Measurements from ENCODE around the gene MET.
"Not testable (repeated sequence)": the region's sequence is repeated elsewhere in the genome, so short reads cannot be mapped to it uniquely, and the experiment has no call there.

Gene MET

GRCh38 chr7:116671681-116672595 is at the start of gene MET:
Gene MET, plus strand, starts transcription at chr7:116672196. Its CDS starts 26,889 bp downstream, at chr7:116699085.
- peak within 1 kb of the TSS; percentile 69 for H3K4me3 Mint-ChIP-seq
- intact Hi-C loops (cut with micrococcal nuclease), result loop anchor here (2.0 to 5.0 kb wide), 2 partner anchors 80 to 139 kb away; no protein-coding TSS in a partner anchor
- H3K4me1 Mint-ChIP-seq (ENCODE audit: low read depth), result peaks cover 23% of the 10 kb centered on the region
- no peaks in the 10 kb centered on the region for H3K9me3 Mint-ChIP-seq
- H3K36me3 Mint-ChIP-seq (ENCODE audit: low read depth), result no peaks in the 10 kb centered on the region
- peaks cover 50% of the 10 kb centered on the region for H3K27me3 Mint-ChIP-seq
- no peak within 1 kb of the TSS for H3K27ac Mint-ChIP-seq

GRCh38 chr7:116626886-116627285 is 45.1 kb upstream of the MET start:
- intact Hi-C loops (cut with micrococcal nuclease), result no loop called here
- Mint-ChIP-seq H3K4me3 (no peak overlapping the region), H3K9me3 (no peaks in the 10 kb centered on the region), H3K27me3 (peaks cover 16% of the 10 kb centered on the region), H3K4me1 (ENCODE audit: low read depth) (peaks cover 9% of the 10 kb centered on the region), H3K36me3 (ENCODE audit: low read depth) (no peaks in the 10 kb centered on the region), H3K27ac (no peak overlapping the region)

GRCh38 chr7:116629051-116629463 is 42.9 kb upstream of the MET start:
- Mint-ChIP-seq H3K27me3 (peaks cover 9% of the 10 kb centered on the region), H3K4me1 (ENCODE audit: low read depth) (peaks cover 19% of the 10 kb centered on the region), H3K4me3 (no peak overlapping the region), H3K36me3 (ENCODE audit: low read depth) (no peaks in the 10 kb centered on the region), H3K27ac (no peak overlapping the region), H3K9me3 (no peaks in the 10 kb centered on the region)
- intact Hi-C loops (cut with micrococcal nuclease), result no loop called here

GRCh38 chr7:116630357-116630756 is 41.6 kb upstream of the MET start:
- peaks cover 24% of the 10 kb centered on the region for H3K4me1 Mint-ChIP-seq (ENCODE audit: low read depth)
- intact Hi-C loops (cut with micrococcal nuclease), result no loop called here
- no peak overlapping the region for H3K4me3 Mint-ChIP-seq
- H3K9me3 Mint-ChIP-seq, result no peaks in the 10 kb centered on the region
- peaks cover 7% of the 10 kb centered on the region for H3K27me3 Mint-ChIP-seq
- no peaks in the 10 kb centered on the region for H3K36me3 Mint-ChIP-seq (ENCODE audit: low read depth)
- H3K27ac Mint-ChIP-seq, result peak overlapping the region; percentile 28

GRCh38 chr7:116630932-116631671 is 40.9 kb upstream of the MET start:
- H3K27me3 Mint-ChIP-seq, result peaks cover 2% of the 10 kb centered on the region
- intact Hi-C loops (cut with micrococcal nuclease), result no loop called here
- H3K4me1 Mint-ChIP-seq (ENCODE audit: low read depth), result peaks cover 24% of the 10 kb centered on the region
- H3K27ac Mint-ChIP-seq, result peak overlapping the region; percentile 28
- H3K4me3 Mint-ChIP-seq, result no peak overlapping the region
- H3K9me3 Mint-ChIP-seq, result no peaks in the 10 kb centered on the region
- H3K36me3 Mint-ChIP-seq (ENCODE audit: low read depth), result no peaks in the 10 kb centered on the region

- Mint-ChIP-seq H3K36me3 (ENCODE audit: low read depth) (no peaks in the 10 kb centered on the region), H3K27ac (no peak overlapping the region), H3K4me3 (no peak overlapping the region), H3K27me3 (peaks cover 2% of the 10 kb centered on the region), H3K9me3 (no peaks in the 10 kb centered on the region), H3K4me1 (ENCODE audit: low read depth) (peaks cover 24% of the 10 kb centered on the region)
- intact Hi-C loops (cut with micrococcal nuclease), result no loop called here
These were observed 40.3 kb upstream of the MET start for GRCh38 chr7:116631676-116632075.

- Mint-ChIP-seq H3K36me3 (ENCODE audit: low read depth) (no peaks in the 10 kb centered on the region), H3K4me3 (no peak overlapping the region), H3K27me3 (no peaks in the 10 kb centered on the region), H3K9me3 (no peaks in the 10 kb centered on the region), H3K27ac (no peak overlapping the region), H3K4me1 (ENCODE audit: low read depth) (peaks cover 24% of the 10 kb centered on the region)
- intact Hi-C loops (cut with micrococcal nuclease), result no loop called here
These were observed 39.6 kb upstream of the MET start for GRCh38 chr7:116632384-116632783.

GRCh38 chr7:116633131-116633988 is 38.6 kb upstream of the MET start:
- Mint-ChIP-seq H3K9me3 (no peaks in the 10 kb centered on the region), H3K36me3 (ENCODE audit: low read depth) (no peaks in the 10 kb centered on the region), H3K4me3 (no peak overlapping the region), H3K4me1 (ENCODE audit: low read depth) (peaks cover 24% of the 10 kb centered on the region), H3K27ac (no peak overlapping the region), H3K27me3 (peaks cover 3% of the 10 kb centered on the region)
- intact Hi-C loops (cut with micrococcal nuclease), result no loop called here

- Mint-ChIP-seq H3K27me3 (peaks cover 3% of the 10 kb centered on the region), H3K4me1 (ENCODE audit: low read depth) (peaks cover 16% of the 10 kb centered on the region), H3K4me3 (no peak overlapping the region), H3K27ac (no peak overlapping the region), H3K9me3 (peaks cover 5% of the 10 kb centered on the region), H3K36me3 (ENCODE audit: low read depth) (no peaks in the 10 kb centered on the region)
- intact Hi-C loops (cut with micrococcal nuclease), result no loop called here
These were observed 35.0 kb upstream of the MET start for GRCh38 chr7:116636997-116637396.

GRCh38 chr7:116638592-116638991 is 33.4 kb upstream of the MET start:
- H3K27me3 Mint-ChIP-seq; H3K27ac Mint-ChIP-seq; H3K36me3 Mint-ChIP-seq (ENCODE audit: low read depth); H3K9me3 Mint-ChIP-seq; H3K4me1 Mint-ChIP-seq (ENCODE audit: low read depth); intact Hi-C loops (cut with micrococcal nuclease); H3K4me3 Mint-ChIP-seq: not testable (repeated sequence)

GRCh38 chr7:116641551-116642153 is 30.3 kb upstream of the MET start:
- H3K4me1 Mint-ChIP-seq (ENCODE audit: low read depth), result no peaks in the 10 kb centered on the region
- H3K36me3 Mint-ChIP-seq (ENCODE audit: low read depth), result no peaks in the 10 kb centered on the region
- H3K9me3 Mint-ChIP-seq, result peaks cover 5% of the 10 kb centered on the region
- intact Hi-C loops (cut with micrococcal nuclease), result no loop called here
- no peak overlapping the region for H3K4me3 Mint-ChIP-seq
- H3K27ac Mint-ChIP-seq, result no peak overlapping the region
- H3K27me3 Mint-ChIP-seq, result peaks cover 5% of the 10 kb centered on the region

- H3K4me1 Mint-ChIP-seq (ENCODE audit: low read depth); H3K36me3 Mint-ChIP-seq (ENCODE audit: low read depth); intact Hi-C loops (cut with micrococcal nuclease); H3K27ac Mint-ChIP-seq; H3K9me3 Mint-ChIP-seq; H3K27me3 Mint-ChIP-seq; H3K4me3 Mint-ChIP-seq: not testable (repeated sequence)
These were observed 28.8 kb upstream of the MET start for GRCh38 chr7:116643148-116643547.

GRCh38 chr7:116644628-116645027 is 27.4 kb upstream of the MET start:
- Mint-ChIP-seq H3K9me3 (no peaks in the 10 kb centered on the region), H3K4me3 (no peak overlapping the region)
- intact Hi-C loops (cut with micrococcal nuclease), result no loop called here

More at GRCh38 chr7:116644628-116645027, 27.4 kb upstream of the MET start:
- Mint-ChIP-seq H3K27ac (no peak overlapping the region), H3K27me3 (peaks cover 2% of the 10 kb centered on the region), H3K4me1 (ENCODE audit: low read depth) (no peaks in the 10 kb centered on the region), H3K36me3 (ENCODE audit: low read depth) (no peaks in the 10 kb centered on the region)

Measured in dendritic cell treated with granulocyte-macrophage colony-stimulating factor and Interleukin-4, amounts not matched to agents 40 ng/mL and 50 ng/mL, for 4 days (primary cell).